Stimulated activated CD8-positive, alpha-beta memory T cell treated with anti-CD3 and anti-CD28 coated beads, Interleukin-4, amount 100 ng/mL, for 4 hours (primary cell): ENCODE data around the gene ARHGEF18.
A peak's percentile ranks its signal among the peaks of the same experiment; 100 is the strongest.

Source experiments
- DNase-seq, 2 donors: peaks; one replicate each; pipeline ENCODE4 v3.0.0-alpha.2; 2020; ENCODE audit warnings: low read depth in 2 of 2, low spot score in 1 of 2

ARHGEF18 gene

GRCh38 chr19:7382694-7383093 is 34.0 kb downstream of the ARHGEF18 start:
- no peak for DNase-seq

GRCh38 chr19:7383284-7383683 is 34.5 kb downstream of the ARHGEF18 start:
- DNase-seq = no peak

GRCh38 chr19:7385062-7385461 is 36.3 kb downstream of the ARHGEF18 start:
- DNase-seq = no peak

GRCh38 chr19:7386308-7386707 is 37.6 kb downstream of the ARHGEF18 start:
- no peak for DNase-seq

GRCh38 chr19:7386769-7387168 is 38.0 kb downstream of the ARHGEF18 start:
- DNase-seq = no peak

GRCh38 chr19:7391218-7391670 is 42.5 kb downstream of the ARHGEF18 start:
- no peak for DNase-seq

- no peak for DNase-seq
Observed at GRCh38 chr19:7393459-7393858, 44.7 kb downstream of the ARHGEF18 start.

- DNase-seq = no peak
Observed at GRCh38 chr19:7393939-7394730, 45.4 kb downstream of the ARHGEF18 start.

GRCh38 chr19:7394731-7395359 is 46.1 kb downstream of the ARHGEF18 start:
- peak; percentile 76 to 77 for DNase-seq

- DNase-seq = no peak
Observed at GRCh38 chr19:7395360-7396066, 46.8 kb downstream of the ARHGEF18 start.

- no peak for DNase-seq
Observed at GRCh38 chr19:7397687-7398086, 49.0 kb downstream of the ARHGEF18 start.
